A673 (cell line): ENCODE data around the gene RFX2. TPM values are rescaled to one million over a fixed set of nuclear protein-coding genes. Genes with fewer than 3 reads are reported as not detected.
A peak's percentile ranks its signal among the peaks of the same experiment; 100 is the strongest.

Experiments used
- BruUV-seq: library from RNA; stranded (reverse); fragments of 400-500 nt; replicated peaks from 2 replicates; lab custom pipeline; 2021; lab: Mats Ljungman, UMichigan
- CTCF ChIA-PET: fragments of 300-600 bp; sonication (Branson Sonifier 250); formaldehyde crosslinking; loops from one replicate; lab custom pipeline; 2022; ENCODE audit warnings: antibody characterized with exemption; lab: Charles Lee
- POLR2A ChIA-PET: fragments of 300-600 bp; sonication (Branson Sonifier 250); formaldehyde crosslinking; loops from one replicate; lab custom pipeline; 2022; ENCODE audit warnings: antibody characterized with exemption; ENCODE audit not compliant: low non-redundant PET; lab: Charles Lee
- DNase-seq: peaks from one replicate; pipeline ENCODE4 v3.0.0-alpha.2; 2015; ENCODE audit warnings: low spot score
- H3K27ac ChIP-seq: fragments of 200-600 bp; sonication (generic); 2 replicates; pipeline ENCODE4 v1.5.1; 2016; ENCODE audit warnings: mixed run types, low read depth, mild to moderate bottlenecking, mixed read lengths, antibody characterized with exemption, low read length; ENCODE audit not compliant: poor library complexity, severe bottlenecking
- H3K27me3 ChIP-seq: fragments of 200-600 bp; sonication (generic); replicated peaks from 2 replicates; pipeline ENCODE4 v1.6.1; 2017; ENCODE audit warnings: mixed run types, low read depth, mild to moderate bottlenecking, mixed read lengths, antibody characterized with exemption, low read length; ENCODE audit not compliant: insufficient read depth, poor library complexity
- H3K36me3 ChIP-seq: fragments of 200-600 bp; sonication (generic); 2 replicates; pipeline ENCODE4 v1.6.1; 2016; ENCODE audit warnings: mixed run types, mild to moderate bottlenecking, mixed read lengths, antibody characterized with exemption, low read length; ENCODE audit not compliant: insufficient read depth, poor library complexity, severe bottlenecking
- H3K4me1 ChIP-seq: fragments of 200-600 bp; sonication (generic); 2 replicates; pipeline ENCODE4 v1.6.1; 2017; ENCODE audit warnings: mixed run types, mild to moderate bottlenecking, mixed read lengths, antibody characterized with exemption, low read length; ENCODE audit not compliant: insufficient read depth, poor library complexity, severe bottlenecking
- H3K4me3 ChIP-seq: fragments of 200-600 bp; sonication (generic); 2 replicates; pipeline ENCODE4 v1.5.1; 2016; ENCODE audit warnings: low read depth, mixed run types, mild to moderate bottlenecking, mixed read lengths, low read length; ENCODE audit not compliant: poor library complexity, severe bottlenecking
- H3K9me3 ChIP-seq: fragments of 200-600 bp; sonication (generic); 2 replicates; pipeline ENCODE4 v1.6.1; 2016; ENCODE audit warnings: mixed run types, low read depth, mild to moderate bottlenecking, mixed read lengths, antibody characterized with exemption, low read length; ENCODE audit not compliant: poor library complexity, severe bottlenecking
- CTCF ChIP-seq: fragments of 300-800, 200-600 bp; sonication (generic); conservative IDR thresholded peaks from 2 replicates; pipeline ENCODE4 v1.5.1; 2017; ENCODE audit warnings: low read depth, mild to moderate bottlenecking, antibody characterized with exemption, low read length, moderate library complexity, mixed read lengths
- EZH2 ChIP-seq: fragments of 200-600 bp; sonication (generic); IDR thresholded peaks from 2 replicates; pipeline ENCODE4 v1.6.1; 2017; ENCODE audit warnings: borderline replicate concordance, low read depth, mild to moderate bottlenecking, mixed read lengths, antibody characterized with exemption, low read length; ENCODE audit not compliant: poor library complexity, severe bottlenecking
- intact Hi-C: fragments of 100-400 bp; cut with micrococcal nuclease; formaldehyde crosslinking; loops from one replicate; pipeline ENCODE4 v1.10.0; 2022; ENCODE audit not compliant: unreplicated experiment
- total RNA-seq: library from RNA; stranded (reverse); gene quantifications from 2 replicates; pipeline ENCODE4 v1.2.3, GENCODE V29; 2021

RFX2 gene
- total RNA-seq, 1 experiment from 2014 or later: 11.7 TPM

GRCh38 chr19:6021878-6022569 lies 88.3 kb downstream of the RFX2 start:
- intact Hi-C loops: loop anchor here (2.0 kb wide), 2 partner anchors 35 to 217 kb away; partner anchors contain the start of gene NRTN
- Histone ChIP-seq H3K9me3 (no peaks in the 10 kb centered on the region), H3K4me1 (no peaks in the 10 kb centered on the region), H3K36me3 (no peaks in the 10 kb centered on the region), H3K4me3 (no peak overlapping the region), H3K27ac (no peak overlapping the region), H3K27me3 (no peaks in the 10 kb centered on the region)
- ChIA-PET POLR2A (interaction anchor here (0.6 kb wide), 1 partner anchor 225 kb away, joined by 16 read pairs; no protein-coding TSS in a partner anchor), CTCF (interaction anchor here (0.6 to 2.1 kb wide), 15 partner anchors 8 to 1670 kb away, joined by 3 to 27 read pairs (median 3); partner anchors contain the start of genes NRTN and RANBP3)
- peak; percentile 88 for DNase-seq
- no TSS peak for BruUV-seq
- TF ChIP-seq CTCF (peak; percentile 85), EZH2 (no peak)

- POLR2A ChIA-PET: no interaction called here
- no peak overlapping the region for H3K4me3 ChIP-seq
Measured at GRCh38 chr19:6020972-6021805, 89.1 kb downstream of the RFX2 start.

More at GRCh38 chr19:6020972-6021805, 89.1 kb downstream of the RFX2 start:
- no peaks in the 10 kb centered on the region for H3K36me3 ChIP-seq
- H3K27me3 ChIP-seq: no peaks in the 10 kb centered on the region
- BruUV-seq: no TSS peak
- intact Hi-C loops: no loop called here
- no peak overlapping the region for H3K27ac ChIP-seq
- CTCF ChIA-PET: interaction anchor here (0.8 to 2.1 kb wide), 3 partner anchors 9 to 217 kb away, joined by 3 to 27 read pairs (median 18); partner anchors contain the start of gene NRTN
- DNase-seq: no peak
- H3K4me1 ChIP-seq: no peaks in the 10 kb centered on the region
- TF ChIP-seq EZH2: no peak
- TF ChIP-seq CTCF: 0 out of 2 replicates have a peak, but pooled peaks have one; percentile 14
- H3K9me3 ChIP-seq: no peaks in the 10 kb centered on the region
